K562 (cell line): Measurements from ENCODE around the gene ZFPM1. TPM values are rescaled to one million over a fixed set of nuclear protein-coding genes. Genes with fewer than 3 reads are reported as not detected.

Experiments
- BHLHE40 ChIP-seq: IDR thresholded peaks from 2 replicates; pipeline ENCODE4 v1.6.1; 2011; ENCODE audit warnings: low read length, improper control_type of control experiment
- CHD2 ChIP-seq: IDR thresholded peaks from 2 replicates; pipeline ENCODE4 v1.6.1; 2011; ENCODE audit warnings: low read depth, low read length
- E2F8 ChIP-seq: fragments of 450-650 bp; IDR thresholded peaks from 2 replicates; pipeline ENCODE4 v1.7.1; 2018; ENCODE audit warnings: mild to moderate bottlenecking, low read depth; ENCODE audit not compliant: partially characterized antibody
- JUN ChIP-seq, 2 experiments: sonication (generic) in 1 of 2; formaldehyde crosslinking in 1 of 2; IDR thresholded peaks; 2 replicates each; pipeline versions ENCODE4 v1.6.1 to v1.8.0; 2012 to 2022; ENCODE audit warnings: borderline replicate concordance in 2 of 2, mild to moderate bottlenecking in 2 of 2, improper control_type of control experiment in 1 of 2, low read depth in 1 of 2, low read length in 1 of 2, missing genetic modification reagents in 1 of 2
- KLF16 ChIP-seq: IDR thresholded peaks from 2 replicates; pipeline ENCODE4 v1.6.1; 2016; ENCODE audit warnings: antibody characterized with exemption
- MCM3 ChIP-seq: fragments of 450-650 bp; IDR thresholded peaks from 2 replicates; pipeline ENCODE4 v1.6.1; 2016
- NONO ChIP-seq, 2 experiments: fragments of 200-400 bp in 1 of 2; fragments of 450-650 bp in 1 of 2; formaldehyde crosslinking in 1 of 2; IDR thresholded peaks; 2 replicates each; pipeline ENCODE4 v1.6.1; 2017; ENCODE audit warnings: low read depth in 2 of 2, mild to moderate bottlenecking in 2 of 2, moderate library complexity in 2 of 2, low read length in 1 of 2
- NR3C1 ChIP-seq: sonication (generic); formaldehyde crosslinking; IDR thresholded peaks from 2 replicates; pipeline ENCODE4 v1.8.1; 2022; ENCODE audit warnings: missing genetic modification reagents
- PKNOX1 ChIP-seq: fragments of 450-650 bp; IDR thresholded peaks from 2 replicates; pipeline ENCODE4 v1.6.1; 2016
- PTRF ChIP-seq: fragments of 450-650 bp; IDR thresholded peaks from 2 replicates; pipeline ENCODE4 v1.6.1; 2016; ENCODE audit warnings: mild to moderate bottlenecking, missing genetic modification characterization, missing compliant biosample characterization
- U2AF2 ChIP-seq: fragments of 200-400 bp; formaldehyde crosslinking; optimal IDR thresholded peaks from 2 replicates; pipeline ENCODE3; 2017; ENCODE audit warnings: low read depth, mild to moderate bottlenecking, low read length
- ZBTB40 ChIP-seq, 2 experiments: fragments of 450-650 bp in 1 of 2; sonication (generic) in 1 of 2; formaldehyde crosslinking in 1 of 2; IDR thresholded peaks; 2 replicates each; pipeline versions ENCODE4 v1.7.1 to v1.9.0; 2016 to 2022; ENCODE audit warnings: inconsistent platforms in 1 of 2, mild to moderate bottlenecking in 1 of 2, missing genetic modification reagents in 1 of 2
- ZNF316 ChIP-seq: fragments of 450-650 bp; IDR thresholded peaks from 2 replicates; pipeline ENCODE4 v1.6.1; 2016
- ZNF384 ChIP-seq: IDR thresholded peaks from 2 replicates; pipeline ENCODE4 v1.6.1; 2012; ENCODE audit warnings: low read depth, low read length, improper control_type of control experiment
- ZNF507 ChIP-seq: conservative IDR thresholded peaks from 2 replicates; pipeline ENCODE4 v1.6.1; 2017; ENCODE audit warnings: missing genetic modification characterization, missing compliant biosample characterization
- ZNF77 ChIP-seq: fragments of 250-450 bp; sonication (Bioruptor Pico); IDR thresholded peaks from 2 replicates; pipeline ENCODE4 v1.5.0; 2020
- polyA plus RNA-seq, 8 experiments: library from polyadenylated mRNA; depleted of rRNA in 4 of 8; stranded (reverse) in 5 of 8; unstranded in 3 of 8; fragments of >200 nt; fragmentation: Nextera tagmentation in 2 of 8; fragmentation: Illumina TruSeq in 1 of 8; extraction: Ambion mirVana in 2 of 8; extraction: Trizol in 1 of 8; gene quantifications; 2 replicates each; pipeline versions ENCODE4 v1.2.1 to v1.2.3, GENCODE V29; 2011 to 2014; ENCODE audit warnings: inconsistent platforms in 1 of 8, missing spikeins in 1 of 8
- total RNA-seq, 7 experiments: library from RNA; depleted of rRNA in 6 of 7; stranded (reverse); fragments of >200 nt in 6 of 7; fragmentation: Illumina TruSeq in 2 of 7; extraction: Trizol in 2 of 7; gene quantifications; 2 replicates each; pipeline versions ENCODE4 v1.2.1 to v1.2.3, GENCODE V29; 2011 to 2021; ENCODE audit warnings: low replicate concordance in 1 of 7

ZFPM1 gene
- total and polyA plus RNA-seq, 9 of the 15 experiments (the other 6 are each of a cell fraction or from before 2014, with no cell fraction given) = 0.03 to 35.9 (median 1.4) TPM

GRCh38 chr16:88566158-88566557 lies 113.1 kb downstream of the ZFPM1 start (continued):
- TF ChIP-seq ZBTB40 (IDR thresholded peaks at IDR 0.05) (no peak), ZBTB40 (CRISPR knock-in tag; IDR thresholded peaks at IDR 0.05) (no peak), E2F8 (no peak), PTRF (no peak), ZNF384 (peak; percentile 41; the same call in 1 of the 2 replicates), NONO (IDR thresholded peaks at IDR 0.05; ENCODE audit: low read depth in 2 of 2, low read length in 1 of 2) (no peak), PKNOX1 (peak; percentile 83), ZNF316 (no peak), ZNF507 (tag) (no peak), KLF16 (no peak), BHLHE40 (no peak), MCM3 (no peak), CHD2 (no peak), JUN (IDR thresholded peaks at IDR 0.05; ENCODE audit: borderline replicate concordance, low read depth, low read length) (no peak), JUN (CRISPR knock-in tag; IDR thresholded peaks at IDR 0.05; ENCODE audit: borderline replicate concordance) (no peak), ZNF77 (CRISPR knock-in tag) (no peak), U2AF2 (no peak), NR3C1 (CRISPR knock-in tag) (no peak)
